Glutamatergic neuron (in vitro differentiated cells): ENCODE data around the gene FBXO42. TPM values are rescaled to one million over a fixed set of nuclear protein-coding genes. Genes with fewer than 3 reads are reported as not detected.
A peak's percentile ranks its signal among the peaks of the same experiment; 100 is the strongest.
"Not testable (repeated sequence)": the region's sequence is repeated elsewhere in the genome, so short reads cannot be mapped to it uniquely, and the experiment has no call there.

Source experiments
- DNase-seq: peaks from one replicate; pipeline ENCODE4 v3.0.0; 2022
- H3K27ac Mint-ChIP-seq: one replicate; pipeline ENCODE4 v1.8.0; 2020; ENCODE audit warnings: mild to moderate bottlenecking, mixed read lengths, inconsistent platforms; ENCODE audit not compliant: unreplicated experiment
- H3K27me3 Mint-ChIP-seq: one replicate; pipeline ENCODE4 v1.8.0; 2020; ENCODE audit warnings: mild to moderate bottlenecking, moderate library complexity, mixed read lengths, inconsistent platforms; ENCODE audit not compliant: unreplicated experiment
- H3K36me3 Mint-ChIP-seq: one replicate; pipeline ENCODE4 v1.8.0; 2020; ENCODE audit warnings: mild to moderate bottlenecking, mixed read lengths, inconsistent platforms; ENCODE audit not compliant: unreplicated experiment
- H3K4me1 Mint-ChIP-seq: one replicate; pipeline ENCODE4 v1.8.0; 2020; ENCODE audit warnings: mild to moderate bottlenecking, low read depth, mixed read lengths, inconsistent platforms; ENCODE audit not compliant: unreplicated experiment
- H3K4me3 Mint-ChIP-seq: one replicate; pipeline ENCODE4 v1.8.0; 2020; ENCODE audit warnings: mild to moderate bottlenecking, mixed read lengths, inconsistent platforms; ENCODE audit not compliant: unreplicated experiment
- H3K9me3 Mint-ChIP-seq: one replicate; pipeline ENCODE4 v1.8.0; 2020; ENCODE audit warnings: mild to moderate bottlenecking, moderate library complexity, mixed read lengths, inconsistent platforms; ENCODE audit not compliant: unreplicated experiment
- CTCF ChIP-seq: fragments of 200-600 bp; sonication (generic); IDR thresholded peaks from one replicate; pipeline ENCODE4 v1.5.0; 2021; ENCODE audit not compliant: partially characterized antibody, unreplicated experiment
- total RNA-seq: library from RNA; stranded (reverse); fragmentation: NEBNext Ultra II Directional; extraction: Animal tissue kit (Norgen Biotek cat#: 25700); gene quantifications from one replicate; pipeline ENCODE4 v1.2.1, GENCODE V29; 2021; ENCODE audit not compliant: unreplicated experiment

FBXO42 gene
- total RNA-seq, 1 donor from 2014 or later, result 27.7 TPM

GRCh38 chr1:16218674-16219071 is 133.6 kb downstream of the FBXO42 start:
- Mint-ChIP-seq H3K9me3 (peaks cover 6% of the 10 kb centered on the region), H3K4me3 (no peak overlapping the region), H3K36me3 (no peaks in the 10 kb centered on the region), H3K4me1 (peaks cover 2% of the 10 kb centered on the region), H3K27me3 (peaks cover 6% of the 10 kb centered on the region), H3K27ac (no peak overlapping the region)
- no peak for TF ChIP-seq CTCF
- no peak for DNase-seq

- no peak for TF ChIP-seq CTCF
- H3K4me3 Mint-ChIP-seq, result no peak overlapping the region
- peaks cover 6% of the 10 kb centered on the region for H3K27me3 Mint-ChIP-seq
- H3K36me3 Mint-ChIP-seq, result no peaks in the 10 kb centered on the region
- H3K4me1 Mint-ChIP-seq, result peaks cover 2% of the 10 kb centered on the region
- H3K9me3 Mint-ChIP-seq, result peaks cover 6% of the 10 kb centered on the region
- no peak overlapping the region for H3K27ac Mint-ChIP-seq
- no peak for DNase-seq
Observed at GRCh38 chr1:16218014-16218673, 134.1 kb downstream of the FBXO42 start.

- H3K36me3 Mint-ChIP-seq, result no peaks in the 10 kb centered on the region
- peaks cover 2% of the 10 kb centered on the region for H3K4me1 Mint-ChIP-seq
- H3K4me3 Mint-ChIP-seq, result peak overlapping the region; percentile 93
- H3K27me3 Mint-ChIP-seq, result peaks cover 8% of the 10 kb centered on the region
- no peak for TF ChIP-seq CTCF
- H3K9me3 Mint-ChIP-seq, result peaks cover 6% of the 10 kb centered on the region
- H3K27ac Mint-ChIP-seq, result no peak overlapping the region
- DNase-seq, result peak; percentile 98
Observed at GRCh38 chr1:16217061-16217785, 135.1 kb downstream of the FBXO42 start.

GRCh38 chr1:16215882-16216753 is 136.2 kb downstream of the FBXO42 start:
- H3K9me3 Mint-ChIP-seq, result peaks cover 3% of the 10 kb centered on the region
- peak; percentile 91 for DNase-seq
- peak overlapping the region; percentile 93 for H3K4me3 Mint-ChIP-seq
- no peaks in the 10 kb centered on the region for H3K36me3 Mint-ChIP-seq
- H3K4me1 Mint-ChIP-seq, result peaks cover 2% of the 10 kb centered on the region
- H3K27ac Mint-ChIP-seq, result peak overlapping the region; percentile 80
- H3K27me3 Mint-ChIP-seq, result peaks cover 8% of the 10 kb centered on the region
- no peak for TF ChIP-seq CTCF

- not testable (repeated sequence) for H3K36me3 Mint-ChIP-seq, H3K27me3 Mint-ChIP-seq, H3K4me3 Mint-ChIP-seq, H3K27ac Mint-ChIP-seq, DNase-seq, H3K4me1 Mint-ChIP-seq, H3K9me3 Mint-ChIP-seq
Observed at GRCh38 chr1:16215240-16215639, 137.0 kb downstream of the FBXO42 start.

- H3K4me3 Mint-ChIP-seq, H3K27me3 Mint-ChIP-seq, H3K36me3 Mint-ChIP-seq, H3K27ac Mint-ChIP-seq, H3K9me3 Mint-ChIP-seq, H3K4me1 Mint-ChIP-seq, DNase-seq: not testable (repeated sequence)
Observed at GRCh38 chr1:16213544-16213943, 138.7 kb downstream of the FBXO42 start.
